HG03066 (cell line): ENCODE measurements around the gene MRPL14.
"Not testable (repeated sequence)": the region's sequence is repeated elsewhere in the genome, so short reads cannot be mapped to it uniquely, and the experiment has no call there.

ENCODE experiments used
- ATAC-seq: cut with Tn5 transposase; IDR thresholded peaks from one replicate; pipeline ENCODE4 v1.9.1; 2021; ENCODE audit warnings: low read depth; ENCODE audit not compliant: unreplicated experiment

Gene MRPL14

DNA sequence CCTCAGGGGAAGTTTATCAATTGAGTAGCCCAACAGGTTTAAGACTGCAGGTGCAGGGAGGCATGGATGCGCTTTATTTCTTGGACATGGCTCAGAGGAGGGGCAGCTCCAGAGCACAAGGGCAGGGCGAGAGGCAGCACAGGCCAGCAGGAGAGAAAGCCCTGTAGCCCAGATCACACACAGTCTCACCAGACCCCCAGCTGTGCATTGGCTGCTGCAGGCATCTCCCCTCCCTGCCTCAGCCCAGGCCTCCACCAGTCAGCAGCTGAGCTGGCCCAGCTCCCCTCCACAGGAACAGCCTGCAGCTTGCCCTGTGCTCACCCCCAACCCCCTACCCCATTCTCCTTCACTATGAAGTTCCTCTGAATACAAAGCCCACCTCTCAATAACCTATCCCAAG is 24.7 kb downstream of the MRPL14 start:
- ATAC-seq, result no peak

DNA sequence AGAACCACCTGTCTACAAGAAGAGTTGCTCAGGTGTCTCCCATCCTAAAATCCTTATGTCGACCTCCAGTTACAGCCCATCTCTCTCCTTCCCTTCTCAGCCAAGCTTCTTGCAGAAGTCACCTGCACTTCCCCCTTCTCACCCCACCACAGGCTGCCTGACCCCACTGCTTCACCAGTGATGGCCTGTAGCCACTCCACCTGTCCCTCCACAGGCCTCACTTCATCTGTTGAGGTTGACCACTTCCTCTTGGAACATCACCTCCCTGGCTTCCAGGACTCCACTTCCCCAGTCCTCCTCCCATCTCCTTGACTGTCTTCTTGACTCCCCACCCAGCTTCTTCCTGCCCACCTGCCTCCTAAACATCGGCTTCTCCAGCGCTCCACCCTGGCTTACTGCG is 25.4 kb downstream of the MRPL14 start:
- no peak for ATAC-seq

DNA sequence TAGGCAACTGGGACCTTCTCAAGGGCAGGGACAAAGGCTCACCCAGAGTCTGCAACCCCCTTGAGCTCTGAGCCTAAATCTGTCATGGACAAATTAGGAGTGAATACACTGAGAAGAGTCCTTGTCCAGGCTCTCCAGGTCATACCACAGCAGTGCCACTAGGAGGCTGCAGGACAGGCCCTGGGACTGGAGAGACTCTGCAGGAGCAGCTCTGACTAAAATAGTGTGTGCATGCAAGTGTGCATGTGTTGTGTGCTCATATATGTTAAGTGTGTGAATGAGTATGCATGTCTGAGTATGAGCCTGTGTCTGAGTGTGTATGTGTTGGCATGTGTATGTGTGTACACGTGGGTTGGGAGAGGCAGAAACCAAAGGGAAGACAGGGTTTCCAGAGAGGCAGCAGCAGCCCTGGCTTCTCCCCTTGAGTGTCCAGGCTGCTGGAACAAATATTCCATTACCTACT is 27.1 kb downstream of the MRPL14 start:
- ATAC-seq, result no peak

DNA sequence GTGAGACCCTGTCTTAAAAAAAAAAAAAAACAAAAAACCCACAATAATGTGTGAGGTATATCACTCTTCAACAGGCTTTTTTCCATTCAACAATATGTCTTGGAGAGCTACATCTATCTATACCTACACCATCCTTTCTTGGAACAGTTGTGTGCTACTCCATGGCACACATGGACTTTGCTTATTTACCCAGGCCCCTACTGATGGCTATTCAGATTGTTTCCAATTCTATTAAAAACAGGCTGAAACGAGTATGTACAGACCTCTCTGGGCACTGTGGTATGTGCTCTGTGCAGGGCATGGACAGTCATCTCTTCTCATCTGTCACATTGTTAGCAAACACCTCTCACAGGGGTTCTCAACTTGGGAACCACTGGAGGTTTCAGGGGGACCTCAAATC is 28.1 kb downstream of the MRPL14 start:
- no peak for ATAC-seq

DNA sequence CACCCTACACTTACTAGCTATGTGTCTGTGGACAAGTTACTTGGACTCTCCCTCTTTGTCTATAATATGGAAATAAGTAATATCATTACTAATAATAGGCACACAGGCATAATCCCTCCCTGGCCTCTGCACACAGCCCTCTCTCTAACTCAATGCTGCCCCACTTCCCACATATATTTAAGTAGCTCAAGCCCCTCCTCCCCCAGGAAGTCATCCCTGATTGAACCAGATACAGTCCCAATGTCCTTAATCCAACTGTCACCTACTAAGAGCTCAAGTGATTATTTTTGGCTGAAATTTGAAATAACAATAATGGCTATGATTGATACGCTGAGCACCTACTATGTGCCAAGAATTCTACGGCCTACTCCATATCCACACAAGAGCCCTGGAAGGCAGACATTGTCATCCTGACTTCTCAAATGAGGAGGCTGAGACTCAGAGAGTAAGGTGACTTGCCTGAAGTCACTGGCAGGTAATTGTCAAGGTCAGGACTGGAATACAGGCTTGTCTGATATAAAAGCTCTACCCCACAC is 29.4 kb downstream of the MRPL14 start:
- ATAC-seq, result no peak

DNA sequence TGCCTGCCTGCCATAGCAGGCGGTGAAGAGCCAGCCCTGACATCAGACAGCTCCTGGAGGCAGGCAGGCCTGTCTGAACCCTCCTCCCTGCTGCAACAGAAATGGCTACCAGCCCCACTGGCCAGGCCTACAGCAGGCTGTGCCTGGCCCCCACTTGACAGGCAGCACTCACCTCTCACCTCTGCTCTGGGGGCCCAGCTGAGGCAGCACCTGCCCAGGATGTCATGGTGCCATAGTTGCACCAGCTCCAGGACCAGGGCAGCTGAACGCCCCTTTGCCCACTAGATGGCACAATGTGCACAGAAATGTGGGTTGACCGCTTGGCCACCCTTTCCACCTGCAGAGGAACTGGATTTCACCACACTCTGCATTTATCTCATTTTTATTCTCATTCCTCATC is 30.6 kb downstream of the MRPL14 start:
- no peak for ATAC-seq

DNA sequence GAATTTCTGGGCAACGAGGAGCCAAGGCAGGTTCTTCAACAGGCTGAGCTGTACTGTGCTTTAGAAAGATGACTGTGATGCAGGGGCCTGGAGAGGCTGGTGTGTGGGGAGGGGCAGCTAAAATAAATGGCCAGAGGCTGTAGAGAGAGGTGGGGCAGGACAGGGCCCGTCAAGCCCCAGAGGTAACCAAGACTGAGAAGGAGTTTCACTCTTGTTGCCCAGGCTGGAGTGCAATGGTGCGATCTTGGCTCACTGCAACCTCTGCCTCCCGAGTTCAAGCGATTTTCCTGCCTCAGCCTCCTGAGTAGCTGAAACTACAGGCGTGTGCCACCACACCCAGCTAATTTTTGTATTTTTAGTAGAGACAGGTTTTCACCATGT is 32.0 kb downstream of the MRPL14 start:
- ATAC-seq, result not testable (repeated sequence)

DNA sequence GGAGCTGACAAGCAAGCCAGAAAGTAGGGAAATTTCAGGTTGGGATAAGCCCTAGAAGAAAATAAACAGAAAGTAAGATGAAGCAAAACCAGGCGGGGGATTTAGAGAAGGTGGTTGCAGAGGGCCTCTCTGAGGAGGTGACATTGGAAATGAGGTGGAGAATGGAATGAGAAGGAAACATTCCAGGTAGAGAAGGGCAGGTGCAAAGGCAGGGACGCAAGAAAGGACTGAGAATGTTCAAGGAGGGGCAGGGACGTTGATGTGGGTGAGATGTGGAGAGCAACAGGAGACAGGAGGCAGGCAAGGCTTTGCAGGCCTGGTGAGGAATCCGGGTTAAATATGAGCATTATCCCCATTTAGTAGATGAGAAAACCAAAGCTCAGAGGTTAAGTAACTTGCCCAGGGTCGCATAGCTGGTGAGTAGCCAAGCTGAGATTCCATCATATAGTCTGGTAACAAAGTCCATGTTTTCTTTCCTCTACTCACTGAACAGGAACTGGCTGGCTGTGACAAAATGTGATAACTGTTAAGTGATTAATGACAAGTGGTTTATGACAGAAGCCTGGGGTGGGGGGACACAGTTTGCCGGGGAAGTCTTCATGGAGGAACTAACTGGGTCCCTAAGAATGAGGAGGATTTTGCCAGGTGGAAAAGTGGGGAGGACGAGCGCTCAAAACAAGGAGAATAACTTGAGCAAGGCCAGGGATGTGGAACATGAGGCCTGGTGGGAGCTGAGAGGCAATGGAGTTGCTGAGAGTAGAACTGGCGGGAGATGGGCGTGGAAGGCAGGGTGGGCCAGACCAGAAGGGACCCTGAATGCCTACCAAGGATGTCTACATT is 32.6 kb downstream of the MRPL14 start:
- no peak for ATAC-seq

DNA sequence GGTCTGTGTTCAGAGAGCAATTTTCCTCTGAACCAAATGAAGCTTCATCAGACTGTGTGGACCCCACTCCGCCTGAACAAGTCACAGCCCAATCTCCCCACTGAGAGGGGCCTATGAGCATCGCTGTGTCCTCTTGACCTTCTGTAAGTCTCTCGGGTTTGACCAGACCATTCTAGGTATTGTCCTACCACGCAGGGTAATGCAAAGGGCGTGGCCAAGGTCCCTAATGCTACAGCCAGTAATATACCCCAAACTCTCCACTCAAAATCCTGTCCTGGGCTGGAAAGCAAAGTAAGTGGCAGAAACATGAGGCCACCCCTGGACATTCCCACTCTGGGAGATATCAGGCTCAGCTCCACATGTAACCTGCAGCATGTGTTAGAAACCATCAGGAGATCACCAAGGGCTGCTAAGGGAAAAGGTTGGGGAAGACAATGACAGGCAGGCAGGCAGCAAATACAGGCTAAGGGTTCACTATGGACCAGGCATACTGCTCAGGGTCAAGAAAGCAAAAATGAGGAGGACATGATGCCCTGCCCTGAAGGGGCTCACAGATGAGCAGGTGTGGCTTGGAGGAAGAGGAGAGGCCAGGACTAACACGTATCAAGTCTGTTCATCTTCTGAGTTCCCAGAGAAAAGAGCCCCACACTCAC is 33.4 kb downstream of the MRPL14 start:
- no peak for ATAC-seq

DNA sequence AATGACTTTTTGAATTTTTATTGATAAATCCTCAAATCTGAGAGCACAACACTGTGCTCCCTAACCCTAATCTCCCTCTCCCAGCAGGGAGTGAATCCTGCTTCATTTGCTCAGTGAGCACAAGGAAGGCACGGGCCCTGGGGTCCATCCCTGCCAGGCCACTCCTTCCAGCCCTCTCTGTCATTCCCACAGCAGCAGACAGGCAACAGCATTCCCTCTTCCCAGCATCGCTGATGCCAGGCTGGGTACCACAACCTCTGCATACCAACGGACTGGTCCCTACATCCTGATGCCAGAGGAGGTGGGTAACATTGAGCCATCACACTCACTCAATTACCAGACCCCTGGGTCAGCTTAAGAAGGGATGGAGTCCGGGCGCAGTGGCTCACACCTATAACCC is 34.2 kb downstream of the MRPL14 start:
- ATAC-seq, result no peak

DNA sequence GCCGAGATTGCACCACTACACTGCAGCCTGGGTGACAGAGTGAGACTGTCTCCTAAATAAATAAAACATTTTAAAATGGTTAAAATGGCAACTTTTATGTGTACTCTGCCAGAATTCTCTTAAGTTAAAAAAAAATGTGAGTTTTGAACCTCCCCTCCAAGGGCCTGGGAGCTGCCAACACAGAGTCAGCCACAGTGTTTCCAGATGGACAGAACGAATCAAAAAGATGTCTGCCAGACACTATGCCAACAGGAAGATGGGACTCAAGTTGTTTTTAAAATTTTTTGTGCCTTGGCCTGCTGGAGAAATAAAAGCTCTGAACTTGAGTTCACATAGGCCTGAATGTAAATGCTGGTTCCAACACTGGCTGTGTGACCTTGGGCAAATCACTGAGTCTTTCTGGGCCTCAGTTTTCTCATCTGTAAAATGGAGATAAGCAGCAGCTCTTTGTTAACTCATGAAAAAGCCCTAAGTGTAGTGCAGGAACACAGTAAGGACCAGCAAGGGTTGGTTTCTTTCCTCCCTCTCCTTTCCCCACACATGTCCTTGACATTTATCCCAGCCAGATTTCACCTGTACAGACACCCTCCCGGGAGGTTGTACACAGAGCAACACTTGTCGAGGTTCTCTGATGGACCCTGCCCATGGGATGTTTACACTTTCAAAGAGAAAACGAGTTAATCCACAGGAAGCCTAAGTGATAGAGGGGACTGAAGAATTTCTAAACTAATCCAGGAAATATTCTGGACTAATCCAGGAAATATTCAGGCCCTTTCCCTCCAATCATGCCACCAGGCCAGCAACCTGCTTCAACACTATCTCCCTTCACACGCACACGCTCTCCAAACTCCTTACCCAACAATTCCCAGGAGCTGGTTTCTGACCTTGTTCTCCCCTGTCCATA is 35.0 kb downstream of the MRPL14 start:
- ATAC-seq, result no peak

DNA sequence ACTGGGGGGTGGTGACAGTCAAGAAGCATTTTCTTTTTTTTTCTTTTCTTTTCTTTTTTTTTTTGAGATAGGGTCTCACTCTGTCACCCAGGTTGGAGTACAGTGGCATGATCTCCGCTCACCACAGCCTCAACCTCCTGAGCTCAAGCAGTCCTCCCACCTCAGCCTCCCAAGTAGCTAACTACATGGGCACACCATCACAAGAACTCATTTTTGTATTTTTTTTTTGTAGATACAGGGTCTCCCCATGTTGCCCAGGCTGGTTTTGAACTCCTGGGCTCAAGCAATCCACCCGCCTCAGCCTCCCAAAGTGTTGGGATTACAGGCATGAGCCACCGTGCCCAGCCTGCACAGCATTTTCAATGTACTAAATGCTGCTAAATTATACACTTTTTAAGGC is 35.9 kb downstream of the MRPL14 start:
- ATAC-seq, result not testable (repeated sequence)

DNA sequence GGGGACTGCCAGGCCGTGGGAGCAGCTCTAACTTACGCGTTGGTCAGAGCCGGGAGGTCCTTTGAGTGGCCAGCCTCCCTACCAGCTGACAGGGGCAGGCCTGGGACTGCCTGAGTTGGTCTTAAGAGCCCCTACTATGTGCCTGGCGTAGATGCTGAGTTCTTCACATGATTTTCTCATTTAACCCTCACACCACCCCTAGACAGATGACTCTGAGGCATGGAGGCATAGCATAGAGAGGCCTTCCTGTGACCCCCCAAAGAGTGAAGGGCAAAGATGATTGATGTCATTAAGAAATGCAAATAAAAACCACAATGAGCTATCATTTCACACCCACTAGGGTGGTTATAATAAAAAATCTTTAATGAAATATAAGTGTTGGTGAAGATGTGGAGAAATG is 36.8 kb downstream of the MRPL14 start:
- no peak for ATAC-seq

DNA sequence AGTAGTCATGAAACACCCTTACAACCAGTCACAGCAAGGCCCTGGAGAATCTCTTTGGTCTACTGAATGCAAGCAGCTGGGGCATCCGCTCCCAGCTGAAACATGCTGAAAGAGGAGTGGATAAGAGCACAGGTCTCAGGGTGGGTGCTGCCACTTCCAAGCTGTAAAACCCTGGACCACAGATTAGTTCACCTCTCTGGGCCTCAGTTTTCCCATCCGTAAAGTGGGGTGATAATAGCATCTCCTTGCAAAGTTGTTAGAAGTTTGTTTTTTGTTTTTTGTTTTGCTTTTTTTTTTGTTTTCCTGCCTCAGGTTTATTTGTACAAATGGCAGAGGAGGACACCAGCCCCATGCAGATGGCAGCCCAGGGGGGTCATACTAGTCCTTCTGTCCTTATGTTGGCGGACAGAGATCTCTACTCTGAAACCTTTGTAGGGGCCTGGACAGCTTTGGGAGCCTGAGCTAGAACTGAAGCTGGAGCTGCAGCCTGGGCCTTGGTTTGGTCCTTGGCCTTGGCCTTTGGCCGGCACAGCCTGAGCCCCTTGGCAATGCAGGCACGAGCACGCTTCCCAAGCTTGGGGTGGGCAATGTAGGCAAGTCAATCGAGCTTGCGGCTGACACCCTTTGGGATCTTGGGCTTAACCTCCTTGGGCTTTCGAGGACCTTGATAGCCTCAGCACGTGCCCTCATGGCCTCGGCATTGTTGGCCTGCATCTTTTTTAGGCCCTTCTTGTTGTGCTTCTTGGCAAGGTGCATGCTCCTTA is 38.2 kb downstream of the MRPL14 start:
- no peak for ATAC-seq

DNA sequence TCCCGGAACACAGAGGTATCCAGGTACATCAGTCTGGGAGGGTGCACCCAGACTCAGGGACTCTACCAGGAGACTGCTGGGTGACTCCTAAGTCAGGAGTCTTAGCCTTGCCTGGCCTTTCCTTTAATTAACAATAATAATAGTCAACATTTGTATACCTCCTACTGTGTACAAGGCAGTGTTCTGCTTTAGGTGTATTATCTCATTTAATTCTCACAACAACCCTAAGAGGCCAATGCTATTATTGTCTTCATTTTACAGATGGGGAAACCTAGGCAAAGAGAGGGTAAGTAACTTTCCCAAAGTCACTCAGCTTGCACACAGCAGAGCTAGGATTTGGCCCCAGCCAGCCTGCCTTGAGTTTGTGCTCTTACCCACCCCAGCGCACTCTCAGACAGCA is 39.6 kb downstream of the MRPL14 start:
- no peak for ATAC-seq

DNA sequence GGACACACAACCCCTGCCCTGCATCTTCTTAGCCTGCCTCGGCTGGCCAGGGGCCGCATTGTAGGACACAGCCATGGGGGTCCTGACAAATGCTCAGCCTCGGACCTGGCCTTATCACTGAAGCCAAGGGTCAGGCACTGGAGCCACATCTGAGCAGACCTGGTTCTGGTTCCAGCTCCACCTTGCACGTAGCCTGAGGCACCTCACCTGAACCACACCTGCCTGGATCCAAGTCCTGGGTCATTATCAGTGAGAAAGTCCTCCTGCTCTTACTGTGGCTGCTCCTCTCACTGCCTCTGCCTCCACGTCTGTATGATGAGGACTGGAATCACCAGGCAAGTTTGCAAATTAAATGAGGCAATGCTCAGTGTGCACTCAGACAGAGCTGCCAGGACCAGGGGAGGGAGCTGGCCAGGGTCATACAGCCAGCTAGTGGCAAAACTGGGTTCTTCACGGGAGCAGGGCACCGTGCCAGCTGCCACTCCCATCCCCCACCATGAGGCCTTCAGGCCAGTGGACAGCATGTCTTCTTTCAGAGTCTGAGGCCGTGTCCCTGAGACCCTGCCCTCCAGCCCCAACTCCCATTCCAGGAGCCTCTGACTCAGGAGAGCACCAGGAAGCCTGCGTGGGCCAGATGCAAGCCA is 40.2 kb downstream of the MRPL14 start:
- no peak for ATAC-seq

DNA sequence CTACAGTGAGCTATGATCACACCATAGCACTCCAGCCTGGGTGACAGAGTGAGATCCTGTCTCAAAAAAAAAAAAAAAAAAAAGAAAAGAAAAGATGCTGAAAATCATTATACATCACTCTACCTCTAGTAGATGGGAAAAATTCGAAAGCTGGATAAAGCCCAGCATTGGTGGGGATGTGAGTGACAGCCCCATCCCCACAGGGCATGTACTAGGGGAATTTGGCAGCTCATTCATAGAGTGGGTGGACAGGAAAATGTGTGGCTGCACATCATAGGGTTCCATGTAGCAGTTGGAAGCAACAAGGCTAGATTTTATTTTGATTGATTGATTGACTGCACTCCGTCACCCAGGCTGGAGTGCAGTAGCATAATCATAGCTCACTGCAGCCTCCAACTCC is 42.0 kb downstream of the MRPL14 start:
- ATAC-seq, result no peak

DNA sequence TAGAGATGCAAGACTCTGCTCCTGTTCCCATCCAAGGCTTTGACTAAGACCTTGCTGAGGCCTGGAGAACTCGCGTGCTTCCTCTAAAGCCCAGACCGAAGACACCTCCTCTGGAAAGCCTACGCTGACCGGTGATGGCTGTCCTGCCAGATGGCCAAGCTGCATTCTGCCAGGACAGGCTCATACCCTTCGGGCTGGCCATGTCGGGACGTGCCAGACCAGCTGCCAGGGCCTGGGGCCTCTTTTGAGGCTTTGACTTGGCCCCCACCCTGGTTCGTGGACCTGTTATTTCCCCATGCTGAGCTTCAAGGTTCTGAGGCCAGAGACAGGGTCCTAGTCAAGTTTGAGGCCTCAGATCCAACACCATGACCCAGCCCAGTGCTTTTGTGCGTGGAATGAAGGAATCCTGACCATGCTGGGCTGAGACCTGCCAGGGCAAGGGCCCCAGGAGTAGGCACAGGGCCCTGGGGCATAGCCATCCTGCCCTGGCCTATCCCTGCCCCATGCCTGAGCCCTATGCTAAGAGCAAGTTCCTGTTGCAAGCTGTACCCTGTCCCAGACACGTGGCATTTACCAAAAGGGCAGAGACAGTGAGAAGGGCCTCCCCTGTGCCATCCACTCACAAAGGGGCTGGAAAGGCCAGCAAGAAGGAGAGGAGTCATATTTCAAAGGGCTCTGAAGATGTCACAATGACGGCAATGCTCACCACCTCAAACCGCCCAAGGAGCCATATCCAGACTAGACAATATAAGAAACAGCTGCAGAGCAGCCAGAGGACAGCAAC is 42.8 kb downstream of the MRPL14 start:
- no peak for ATAC-seq

DNA sequence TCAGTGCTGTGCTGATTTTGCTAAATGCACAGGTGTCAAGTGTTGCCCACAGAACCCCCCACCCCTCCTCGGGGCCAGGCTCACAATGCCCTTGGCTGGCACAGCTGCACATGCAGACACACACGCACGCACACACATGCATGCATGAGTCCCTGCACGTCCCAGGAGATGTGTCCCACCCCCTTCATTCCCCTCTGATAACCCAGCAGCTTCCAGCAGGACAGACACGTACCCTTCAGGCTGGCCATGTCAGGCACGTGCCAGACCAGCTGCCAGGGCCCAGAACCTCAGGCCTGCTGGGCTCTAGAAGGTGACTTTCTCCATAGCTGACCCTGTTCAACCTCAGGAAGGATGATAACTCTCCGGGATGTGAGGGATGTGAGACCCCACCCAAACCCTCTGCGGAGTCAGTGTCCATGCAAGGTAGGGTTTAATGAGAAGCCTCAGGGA is 44.4 kb downstream of the MRPL14 start:
- ATAC-seq, result no peak
